ENCODE measurements around the gene MICAL3. TPM values are rescaled to one million over a fixed set of nuclear protein-coding genes. Genes with fewer than 3 reads are reported as not detected.

MICAL3 gene
- polyA plus RNA-seq, 1 of the 3 experiments (the other 2 are of a cell fraction), result 83.1 TPM

GRCh38 chr22:17773606-17774205 is 250.7 kb downstream of the MICAL3 start:
- ChIA-PET CTCF (interaction anchor here (1.5 to 7.2 kb wide), 6 partner anchors 28 to 602 kb away, joined by 3 to 62 read pairs (median 10); no protein-coding TSS in a partner anchor), POLR2A (interaction anchor here (0.6 to 1.6 kb wide), 3 partner anchors 9 to 304 kb away, joined by 3 to 5 read pairs (median 3); partner anchors contain the start of gene PEX26)
- WGBS (ENCODE audit: low lambda C conversion rate), result 0% methylated on average over 1 of the region's 47 CpGs
- Histone ChIP-seq H3K4me2 (peak overlapping the region; percentile 90), H3K79me2 (ENCODE audit: insufficient read depth) (peaks cover 28% of the 10 kb centered on the region; the same call in 1 of the 2 replicates), H3K4me1 (ENCODE audit: control insufficient read depth in 1 of 2, insufficient read depth in 2 of 2, low read depth in 1 of 2, low read length in 1 of 2) (peaks cover 12 to 35% of the 10 kb centered on the region in 2 experiments; a peak in 2 of 4 replicates), H3K4me3 (ENCODE audit: low read depth in 2 of 2, low read length in 1 of 2) (peak overlapping the region; percentile 73 to 81), H3F3A (replicated peaks; ENCODE audit: insufficient read depth) (no peaks in the 10 kb centered on the region), H3K27me3 (ENCODE audit: insufficient read depth) (no peaks in the 10 kb centered on the region), H3K9me2 (no peaks in the 10 kb centered on the region), H4K20me1 (ENCODE audit: insufficient read depth) (peaks cover 20% of the 10 kb centered on the region), H3K27ac (ENCODE audit: low read depth in 2 of 2, low read length in 1 of 2) (peak overlapping the region in 1 of 2 experiments; percentile 79; a peak in 2 of 4 replicates), H2AFZ (ENCODE audit: low read depth) (peak overlapping the region; percentile 62; the same call in 1 of the 2 replicates), H3K9ac (peak overlapping the region; percentile 74; the same call in 1 of the 2 replicates), H3K9me3 (no peaks in the 10 kb centered on the region), H3K36me3 (replicated peaks in 1 of 2; ENCODE audit: control insufficient read depth in 1 of 2, insufficient read depth in 2 of 2, low read length in 1 of 2) (peaks cover 0 to 4% of the 10 kb centered on the region in 2 experiments)
- peak; percentile 93 for DNase-seq
- TF ChIP-seq MAX (IDR thresholded peaks at IDR 0.05; ENCODE audit: low read depth) (peak; percentile 78), GABPA (IDR thresholded peaks at IDR 0.05; ENCODE audit: low read depth) (no peak), RXRA (IDR thresholded peaks at IDR 0.05; ENCODE audit: borderline replicate concordance, low read depth) (no peak), TEAD4 (IDR thresholded peaks at IDR 0.05; ENCODE audit: borderline replicate concordance, insufficient read depth) (no peak), EZH2phosphoT487 (IDR thresholded peaks at IDR 0.05; ENCODE audit: borderline replicate concordance, low read depth) (no peak), USF2 (IDR thresholded peaks at IDR 0.05; ENCODE audit: borderline replicate concordance, low read depth, low read length) (no peak), POLR2AphosphoS5 (IDR thresholded peaks at IDR 0.05; ENCODE audit: low read depth, low read length) (no peak), EP300 (IDR thresholded peaks at IDR 0.05; ENCODE audit: borderline replicate concordance in 1 of 2, low read depth in 1 of 2, low read length in 1 of 2) (no peak), FOXJ3 (CRISPR knock-in tag; IDR thresholded peaks at IDR 0.05) (no peak), YY1 (IDR thresholded peaks at IDR 0.05; ENCODE audit: low read depth) (no peak), SIN3A (IDR thresholded peaks at IDR 0.05; ENCODE audit: borderline replicate concordance, low read depth, low read length) (peak; percentile 12; the same call in 1 of the 2 replicates), USF1 (IDR thresholded peaks at IDR 0.05; ENCODE audit: borderline replicate concordance, low read depth) (no peak; the same call in 1 of the 2 replicates), FOXM1 (IDR thresholded peaks at IDR 0.05; ENCODE audit: low read depth) (no peak), MXI1 (IDR thresholded peaks at IDR 0.05; ENCODE audit: low read depth, low read length) (peak; percentile 67; the same call in 1 of the 2 replicates), PBX3 (IDR thresholded peaks at IDR 0.05) (no peak), JUND (IDR thresholded peaks at IDR 0.05) (no peak)
